Mammary epithelial cell (primary cell): Measurements from ENCODE around the gene TTC28.

Experiments
- CTCF ChIP-seq, 2 donors: IDR thresholded peaks in 1 of 2; conservative IDR thresholded peaks in 1 of 2; 2 replicates each; pipeline ENCODE4 v1.5.1; 2011 to 2012; ENCODE audit warnings: inconsistent platforms in 2 of 2, low read length in 2 of 2, mild to moderate bottlenecking in 2 of 2, control low read depth in 1 of 2, low read depth in 1 of 2; ENCODE audit not compliant: insufficient read depth in 1 of 2; ENCODE audit errors: extremely low read depth in 1 of 2
- EZH2 ChIP-seq: IDR thresholded peaks from 2 replicates; pipeline ENCODE4 v1.6.1; 2012; ENCODE audit warnings: low read length, inconsistent platforms, borderline replicate concordance

DNA sequence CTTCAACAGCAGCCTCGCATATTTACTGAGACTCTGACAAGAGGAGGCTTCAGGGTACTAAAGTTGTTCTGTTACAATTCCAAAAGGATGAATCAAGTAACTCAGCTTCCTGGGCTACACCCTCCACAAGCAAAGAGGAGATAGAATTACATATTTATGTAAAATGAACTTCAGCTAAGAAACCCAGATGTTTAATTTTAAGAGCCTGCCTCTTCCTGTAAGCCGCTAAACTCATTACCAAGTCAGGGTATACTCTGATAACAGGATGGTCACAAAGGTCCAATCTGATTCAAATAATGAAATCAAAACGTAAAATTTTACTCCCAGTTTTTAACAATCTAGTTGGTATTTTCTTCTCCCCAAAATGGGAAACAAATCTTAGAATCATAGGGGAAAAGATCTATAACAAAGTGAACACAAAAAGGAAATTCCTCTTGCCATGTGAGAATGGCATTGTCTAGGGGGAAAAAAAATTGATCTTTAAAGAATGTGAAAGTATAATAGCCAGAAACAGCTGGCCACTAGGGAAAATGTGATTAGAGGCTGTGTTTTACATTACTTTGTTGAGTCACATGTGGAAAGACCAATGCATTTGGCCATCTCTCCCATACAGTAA, 31.0 kb upstream of the TTC28 start:
- TF ChIP-seq CTCF (conservative IDR thresholded peaks at IDR 0.05 in 1 of 2, IDR thresholded peaks at IDR 0.05 in 1 of 2; ENCODE audit: extremely low read depth in 1 of 2, insufficient read depth in 1 of 2, low read depth in 1 of 2, low read length in 2 of 2) (no peak), EZH2 (no peak)
